HG02759 (cell line): ENCODE results near the gene TMC7.
"Not testable (repeated sequence)": the region's sequence is repeated elsewhere in the genome, so short reads cannot be mapped to it uniquely, and the experiment has no call there.

Experiments used
- ATAC-seq: cut with Tn5 transposase; IDR thresholded peaks from one replicate; pipeline ENCODE4 v1.9.1; 2021; ENCODE audit warnings: mild to moderate bottlenecking, moderate library complexity; ENCODE audit not compliant: unreplicated experiment

TMC7 gene

GRCh38 chr16:18975109-18975508 lies 8.6 kb upstream of the TMC7 start:
- no peak for ATAC-seq

DNA sequence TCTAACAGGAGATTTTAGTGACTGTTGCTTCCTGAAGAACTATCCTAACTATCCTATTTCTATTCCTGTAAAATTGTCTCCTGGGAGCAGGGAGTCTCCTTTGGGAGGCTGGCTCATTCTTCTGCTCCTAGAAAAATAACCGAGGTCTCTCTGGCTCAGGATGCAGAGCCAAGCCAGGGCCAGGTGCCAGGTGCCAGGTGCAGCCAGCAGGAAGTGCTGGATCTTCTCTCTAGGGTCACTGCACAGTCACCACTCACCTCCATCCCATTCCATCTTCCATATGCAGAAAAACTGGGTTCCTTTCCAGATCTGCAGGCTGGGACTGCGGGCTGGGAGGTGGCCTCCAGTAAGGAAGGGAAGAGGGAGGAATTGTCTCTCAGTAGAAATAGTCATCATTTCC lies 3.8 kb upstream of the TMC7 start:
- no peak for ATAC-seq

- no peak for ATAC-seq
Measured at GRCh38 chr16:18984435-18985005, 786 bp downstream of the TMC7 start.

- ATAC-seq: not testable (repeated sequence)
Measured at GRCh38 chr16:18985256-18985655, 1.5 kb downstream of the TMC7 start.

DNA sequence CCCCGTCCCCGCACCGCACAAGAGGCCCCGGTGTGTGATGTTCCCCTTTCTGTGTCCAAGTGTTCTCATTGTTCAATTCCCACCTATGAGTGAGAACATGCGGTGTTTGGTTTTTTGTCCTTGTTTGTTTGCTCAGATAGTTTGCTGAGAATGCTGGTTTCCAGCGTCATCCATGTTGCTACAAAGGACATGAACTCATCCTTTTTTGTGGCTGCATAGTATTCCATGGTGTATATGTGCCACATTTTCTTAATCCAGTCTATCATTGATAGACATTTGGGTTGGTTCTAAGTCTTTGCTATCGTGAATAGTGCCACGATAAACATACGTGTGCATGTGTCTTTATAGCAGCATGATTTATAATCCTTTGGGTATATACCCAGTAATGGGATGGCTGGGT lies 8.0 kb downstream of the TMC7 start:
- ATAC-seq: not testable (repeated sequence)

- ATAC-seq: not testable (repeated sequence)
Measured at GRCh38 chr16:18993531-18993930, 9.8 kb downstream of the TMC7 start.

- not testable (repeated sequence) for ATAC-seq
Measured at GRCh38 chr16:18994181-18994580, 10.4 kb downstream of the TMC7 start.

GRCh38 chr16:18995406-18995805 lies 11.7 kb downstream of the TMC7 start:
- not testable (repeated sequence) for ATAC-seq

DNA sequence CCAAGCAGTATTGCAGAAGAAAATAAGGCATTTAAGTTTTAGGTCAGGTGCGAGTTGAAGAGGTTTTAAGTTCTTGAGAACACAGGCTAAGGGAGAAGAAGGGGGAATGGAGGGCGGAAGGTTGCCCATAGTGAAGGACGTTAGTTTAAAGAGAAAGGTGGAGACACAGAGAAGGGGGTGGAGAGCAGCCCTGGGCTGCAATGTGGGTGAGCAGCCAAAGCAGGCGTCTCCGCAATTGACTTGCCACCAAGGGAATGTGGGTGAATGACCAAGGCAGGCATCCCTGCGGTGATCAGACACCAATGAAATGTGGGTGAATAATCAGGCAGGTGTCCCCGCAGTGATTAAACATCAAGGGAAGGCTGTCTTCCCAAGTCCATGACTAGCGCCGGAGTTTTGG lies 12.8 kb downstream of the TMC7 start:
- not testable (repeated sequence) for ATAC-seq

- not testable (repeated sequence) for ATAC-seq
Measured at GRCh38 chr16:18997001-18997400, 13.3 kb downstream of the TMC7 start.

DNA sequence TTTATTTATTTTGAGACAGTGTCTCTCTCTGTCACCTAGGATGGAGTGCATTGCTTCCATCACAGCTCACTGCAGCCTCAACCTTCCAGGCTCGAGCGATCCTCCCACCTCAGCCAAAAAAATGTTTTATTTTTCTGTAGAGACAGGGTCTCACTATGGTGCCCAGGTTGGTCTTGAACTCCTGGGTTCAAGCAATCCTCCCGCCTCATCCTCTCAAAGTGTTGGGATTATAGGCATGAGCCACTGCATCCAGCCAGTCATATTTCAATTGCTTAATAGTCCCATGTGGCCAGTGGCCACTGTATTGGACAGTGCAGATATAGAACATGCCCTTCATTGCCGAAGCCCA lies 15.3 kb downstream of the TMC7 start:
- ATAC-seq: no peak

- ATAC-seq: no peak
Measured at GRCh38 chr16:19001788-19002187, 18.1 kb downstream of the TMC7 start.

GRCh38 chr16:19003935-19004334 lies 20.2 kb downstream of the TMC7 start:
- ATAC-seq: no peak

- no peak for ATAC-seq
Measured at GRCh38 chr16:19005561-19006445, 22.1 kb downstream of the TMC7 start.

GRCh38 chr16:19006446-19007315 lies 22.9 kb downstream of the TMC7 start:
- ATAC-seq: no peak

GRCh38 chr16:19008245-19009169 lies 24.8 kb downstream of the TMC7 start:
- no peak for ATAC-seq

GRCh38 chr16:19011169-19011731 lies 27.5 kb downstream of the TMC7 start:
- no peak for ATAC-seq

GRCh38 chr16:19014461-19014860 lies 30.7 kb downstream of the TMC7 start:
- no peak for ATAC-seq

- no peak for ATAC-seq
Measured at GRCh38 chr16:19017179-19017578, 33.4 kb downstream of the TMC7 start.

- ATAC-seq: no peak
Measured at GRCh38 chr16:19020689-19021088, 37.0 kb downstream of the TMC7 start.
